GM20000 (cell line): ENCODE measurements around the gene PDZRN3.

Experiments
- DNase-seq: peaks from one replicate; pipeline ENCODE4 v3.0.0; 2012; ENCODE audit warnings: low spot score
- CTCF ChIP-seq: IDR thresholded peaks from 2 replicates; pipeline ENCODE4 v1.5.1; 2012; ENCODE audit warnings: mild to moderate bottlenecking, control low read depth; ENCODE audit errors: extremely low read depth, missing control alignments

The PDZRN3 gene

GRCh38 chr3:73549051-73549600, 75.6 kb downstream of the PDZRN3 start:
- DNase-seq: no peak
- no peak for TF ChIP-seq CTCF

- TF ChIP-seq CTCF: no peak
Measured at GRCh38 chr3:73548436-73548835, 76.3 kb downstream of the PDZRN3 start.

GRCh38 chr3:73547427-73548248, 77.1 kb downstream of the PDZRN3 start:
- TF ChIP-seq CTCF: no peak
- no peak for DNase-seq

More at GRCh38 chr3:73548436-73548835, 76.3 kb downstream of the PDZRN3 start:
- no peak for DNase-seq

- no peak for DNase-seq
- no peak for TF ChIP-seq CTCF
Measured at GRCh38 chr3:73546961-73547360, 77.8 kb downstream of the PDZRN3 start.

- DNase-seq: no peak
- no peak for TF ChIP-seq CTCF
Measured at GRCh38 chr3:73543412-73543811, 81.3 kb downstream of the PDZRN3 start.

- DNase-seq: no peak
- no peak for TF ChIP-seq CTCF
Measured at GRCh38 chr3:73542136-73542535, 82.6 kb downstream of the PDZRN3 start.

- no peak for DNase-seq
Measured at GRCh38 chr3:73540969-73541740, 83.6 kb downstream of the PDZRN3 start.

More at GRCh38 chr3:73540969-73541740, 83.6 kb downstream of the PDZRN3 start:
- TF ChIP-seq CTCF: no peak
